GM04503 (cell line): ENCODE data around the gene MSRB1.

Experiments used
- DNase-seq: peaks from one replicate; pipeline ENCODE4 v3.0.0-alpha.2; 2012; ENCODE audit warnings: low read depth

MSRB1 gene

GRCh38 chr16:1895949-1896675 lies 46.9 kb downstream of the MSRB1 start:
- no peak for DNase-seq

DNA sequence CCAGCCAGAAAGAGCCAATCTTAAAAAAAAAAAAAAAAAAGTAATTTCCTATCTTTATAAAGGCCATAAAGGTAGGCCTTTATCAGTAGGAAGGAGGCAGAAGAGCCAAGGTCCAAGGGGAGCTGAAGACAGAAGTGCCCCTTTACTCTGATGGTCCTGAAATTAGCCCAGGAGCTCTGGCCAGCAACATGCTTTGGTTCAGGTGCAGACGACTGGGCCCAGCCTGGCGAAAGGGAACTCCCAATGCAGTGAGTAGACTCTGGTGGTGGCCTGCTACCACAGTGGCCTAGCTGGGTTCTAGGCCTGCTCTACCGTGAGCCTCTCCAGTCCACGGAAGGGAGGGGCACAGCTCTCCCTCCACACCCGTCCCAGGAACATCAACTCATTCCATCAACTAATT lies 47.9 kb downstream of the MSRB1 start:
- DNase-seq: no peak

- no peak for DNase-seq
These were observed 52.3 kb downstream of the MSRB1 start for GRCh38 chr16:1890708-1891050.

- DNase-seq: no peak
These were observed 52.8 kb downstream of the MSRB1 start for GRCh38 chr16:1890024-1890707.
